AG09319 (cell line): ENCODE data around the gene LAMB2.
A peak's percentile ranks its signal among the peaks of the same experiment; 100 is the strongest.

Experiments
- DNase-seq: peaks from one replicate; pipeline ENCODE4 v3.0.0-alpha.2; 2010; ENCODE audit warnings: low read depth; ENCODE audit errors: extremely low read depth
- TF ChIP-seq, protein P1 (sequence below): IDR thresholded peaks from 2 replicates; pipeline ENCODE4 v1.5.1; 2011; ENCODE audit warnings: low read depth, mild to moderate bottlenecking, inconsistent platforms, low read length, moderate library complexity

LAMB2 gene

GRCh38 chr3:49120438-49121131 lies 12.3 kb downstream of the LAMB2 start, which contains the start of gene USP19:
Gene USP19, minus strand, starts transcription at chr3:49120823. Its CDS starts 1,678 bp downstream, at chr3:49119145.
- DNase-seq, result peak; percentile 79
- TF ChIP-seq, protein P1, sequence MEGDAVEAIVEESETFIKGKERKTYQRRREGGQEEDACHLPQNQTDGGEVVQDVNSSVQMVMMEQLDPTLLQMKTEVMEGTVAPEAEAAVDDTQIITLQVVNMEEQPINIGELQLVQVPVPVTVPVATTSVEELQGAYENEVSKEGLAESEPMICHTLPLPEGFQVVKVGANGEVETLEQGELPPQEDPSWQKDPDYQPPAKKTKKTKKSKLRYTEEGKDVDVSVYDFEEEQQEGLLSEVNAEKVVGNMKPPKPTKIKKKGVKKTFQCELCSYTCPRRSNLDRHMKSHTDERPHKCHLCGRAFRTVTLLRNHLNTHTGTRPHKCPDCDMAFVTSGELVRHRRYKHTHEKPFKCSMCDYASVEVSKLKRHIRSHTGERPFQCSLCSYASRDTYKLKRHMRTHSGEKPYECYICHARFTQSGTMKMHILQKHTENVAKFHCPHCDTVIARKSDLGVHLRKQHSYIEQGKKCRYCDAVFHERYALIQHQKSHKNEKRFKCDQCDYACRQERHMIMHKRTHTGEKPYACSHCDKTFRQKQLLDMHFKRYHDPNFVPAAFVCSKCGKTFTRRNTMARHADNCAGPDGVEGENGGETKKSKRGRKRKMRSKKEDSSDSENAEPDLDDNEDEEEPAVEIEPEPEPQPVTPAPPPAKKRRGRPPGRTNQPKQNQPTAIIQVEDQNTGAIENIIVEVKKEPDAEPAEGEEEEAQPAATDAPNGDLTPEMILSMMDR, result no peak

DNA sequence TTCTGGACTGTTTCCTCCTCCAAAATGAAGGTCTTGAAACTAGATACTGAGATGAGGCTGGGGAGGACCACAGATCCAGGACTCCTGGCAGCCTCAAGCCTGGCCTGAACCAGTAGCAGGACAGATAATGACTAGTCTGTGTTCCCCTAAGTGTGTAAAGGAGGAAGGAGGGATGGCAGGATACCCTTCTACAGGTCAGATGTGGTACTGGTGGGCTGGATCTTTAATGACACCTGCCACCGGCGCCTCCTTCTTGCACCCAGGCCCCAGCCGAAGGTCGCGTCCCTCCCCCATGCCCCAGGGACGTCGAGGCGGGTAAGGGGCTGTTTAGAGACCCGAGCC lies 12.8 kb downstream of the LAMB2 start:
- no peak for DNase-seq
- TF ChIP-seq, protein P1, result no peak

DNA sequence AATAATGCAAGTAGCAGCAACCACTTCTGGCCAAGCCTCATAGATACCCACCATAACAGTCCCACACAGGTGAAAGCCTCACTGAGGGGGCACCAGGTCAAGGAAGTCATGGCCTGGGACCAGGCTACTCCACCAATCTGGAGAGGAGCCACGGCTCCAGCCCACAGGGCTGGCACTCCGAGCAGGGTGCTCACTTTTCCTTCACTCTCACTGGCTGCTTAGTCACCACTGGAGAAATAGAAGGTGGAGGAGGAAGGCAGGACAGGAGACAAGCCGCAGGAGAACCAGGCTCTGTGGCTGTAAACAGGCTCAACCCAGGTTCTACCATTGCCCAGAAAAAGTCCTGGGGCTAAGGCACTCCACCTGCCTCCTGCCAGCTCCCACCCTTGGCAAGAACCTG lies 13.4 kb downstream of the LAMB2 start:
- no peak for DNase-seq
- TF ChIP-seq, protein P1, result no peak

GRCh38 chr3:49119036-49119435 lies 13.8 kb downstream of the LAMB2 start:
- DNase-seq, result no peak
- TF ChIP-seq, protein P1, result no peak

DNA sequence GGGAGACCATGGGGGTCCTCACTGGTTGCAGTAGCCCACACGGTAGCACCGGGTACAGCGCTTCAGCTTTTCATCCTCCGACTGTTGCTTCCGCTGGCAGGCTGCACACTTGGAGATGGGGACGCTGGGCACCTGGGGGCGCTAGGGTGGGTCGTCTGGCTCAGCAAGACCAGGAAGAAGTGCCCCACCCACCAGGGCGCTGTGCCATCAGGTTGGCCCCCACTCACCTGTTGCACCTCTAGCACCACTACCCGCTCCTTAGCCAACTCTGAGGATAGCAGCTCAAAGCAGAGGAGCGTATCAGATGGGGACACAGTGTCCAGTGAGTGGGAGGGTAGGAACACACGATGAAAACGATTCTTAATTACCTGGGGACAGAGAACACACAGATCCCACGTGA lies 20.6 kb downstream of the LAMB2 start:
- TF ChIP-seq, protein P1, result no peak

GRCh38 chr3:49111347-49111746 lies 21.5 kb downstream of the LAMB2 start:
- TF ChIP-seq, protein P1, result no peak
- DNase-seq, result no peak

More for the DNA sequence above, 20.6 kb downstream of the LAMB2 start:
- no peak for DNase-seq

- TF ChIP-seq, protein P1, result no peak
- no peak for DNase-seq
Observed at GRCh38 chr3:49110780-49111179, 22.1 kb downstream of the LAMB2 start.
